ENCODE data around the gene NDC80. TPM values are rescaled to one million over a fixed set of nuclear protein-coding genes. Genes with fewer than 3 reads are reported as not detected.

NDC80 gene
- total and polyA plus RNA-seq, 11 donors, result 0.09 to 5.0 (median 0.35) TPM; not detected in 1

GRCh38 chr18:2610549-2610948, 39.2 kb downstream of the NDC80 start:
- WGBS, 4 donors, result 87 to 92% (median 90%) methylated on average over 5 of the region's 5 CpGs
- Histone ChIP-seq H3K36me3 (peaks cover 0 to 14% (median 0%) of the 10 kb centered on the region in 9 donors), H3K27ac (no peak overlapping the region), H3K9me3 (peaks cover 0 to 8% (median 0%) of the 10 kb centered on the region in 12 donors), H3K4me3 (no peak overlapping the region), H3K4me1 (peaks cover 0 to 20% (median 0%) of the 10 kb centered on the region in 12 donors), H3K27me3 (no peaks in the 10 kb centered on the region)
- ATAC-seq, result no peak
- DNase-seq, result no peak
- intact Hi-C loops (cut with DNase I), result no loop called here
- no peak for TF ChIP-seq CTCF (IDR thresholded peaks at IDR 0.05)
- no peak for TF ChIP-seq POLR2A (IDR thresholded peaks at IDR 0.05)

DNA sequence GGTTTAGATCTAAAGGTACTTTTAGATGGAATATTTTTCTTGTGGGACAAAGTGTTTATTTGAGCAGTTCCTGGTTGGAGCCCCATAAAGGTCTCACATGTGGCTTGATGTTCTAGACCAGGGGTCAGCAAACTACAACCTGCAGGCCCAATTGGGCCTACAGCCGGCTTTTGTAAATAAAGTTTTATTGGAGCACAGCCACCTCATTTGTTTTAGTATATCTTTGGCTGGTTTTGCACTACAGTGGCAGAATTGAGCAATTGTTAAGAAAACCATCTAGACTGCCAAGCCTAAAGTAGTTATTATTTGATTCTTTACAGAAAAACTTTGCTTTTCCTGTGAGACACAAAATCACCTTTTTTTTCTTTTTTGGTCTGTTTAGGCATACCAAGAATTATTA, 41.6 kb downstream of the NDC80 start:
- H3K4me1 ChIP-seq, result peaks cover 0 to 5% (median 0%) of the 10 kb centered on the region in 12 donors
- H3K4me3 ChIP-seq, result no peak overlapping the region
- ATAC-seq (no peak), DNase-seq (no peak)
- no peak overlapping the region for H3K27ac ChIP-seq
- H3K27me3 ChIP-seq, result no peaks in the 10 kb centered on the region
- TF ChIP-seq CTCF (IDR thresholded peaks at IDR 0.05) (no peak), POLR2A (IDR thresholded peaks at IDR 0.05) (no peak)
- H3K9me3 ChIP-seq, result peaks cover 0 to 8% (median 0%) of the 10 kb centered on the region in 12 donors
- H3K36me3 ChIP-seq, result peaks cover 0 to 26% (median 0%) of the 10 kb centered on the region in 9 donors
- WGBS, 4 donors, result 94 to 100% (median 95%) methylated on average over 1 of the region's 1 CpG
- intact Hi-C loops (cut with DNase I), result no loop called here

- intact Hi-C loops (cut with DNase I), result no loop called here
- peaks cover 0 to 8% (median 0%) of the 10 kb centered on the region in 12 donors for H3K9me3 ChIP-seq
- no peaks in the 10 kb centered on the region for H3K27me3 ChIP-seq
- no peak for ATAC-seq
- H3K4me3 ChIP-seq, result no peak overlapping the region
- H3K27ac ChIP-seq, result no peak overlapping the region
- TF ChIP-seq CTCF (IDR thresholded peaks at IDR 0.05) (no peak), POLR2A (IDR thresholded peaks at IDR 0.05) (no peak)
- WGBS, 4 donors, result 79 to 94% (median 88%) methylated on average over 4 of the region's 4 CpGs
- peaks cover 0 to 22% (median 0%) of the 10 kb centered on the region in 9 donors for H3K36me3 ChIP-seq
- DNase-seq, result no peak
- no peaks in the 10 kb centered on the region for H3K4me1 ChIP-seq
Measured at GRCh38 chr18:2617401-2617998, 46.1 kb downstream of the NDC80 start.

GRCh38 chr18:2618009-2618408, 46.7 kb downstream of the NDC80 start:
- DNase-seq (no peak), ATAC-seq (no peak)
- 94 to 97% (median 94%) methylated on average over 4 of the region's 4 CpGs for WGBS, 4 donors
- H3K36me3 ChIP-seq, result peaks cover 0 to 22% (median 0%) of the 10 kb centered on the region in 9 donors
- no peaks in the 10 kb centered on the region for H3K27me3 ChIP-seq
- intact Hi-C loops (cut with DNase I), result no loop called here
- no peak overlapping the region for H3K27ac ChIP-seq
- no peak overlapping the region for H3K4me3 ChIP-seq
- H3K4me1 ChIP-seq, result no peaks in the 10 kb centered on the region
- no peak for TF ChIP-seq CTCF (IDR thresholded peaks at IDR 0.05)
- TF ChIP-seq POLR2A (IDR thresholded peaks at IDR 0.05), result no peak
- peaks cover 0 to 8% (median 0%) of the 10 kb centered on the region in 12 donors for H3K9me3 ChIP-seq
